Stimulated activated CD8-positive, alpha-beta memory T cell treated with anti-CD3 and anti-CD28 coated beads, Interleukin-15, amount 100 ng/mL, for 4 hours (primary cell): ENCODE measurements around the gene AASS.

Experiments used
- DNase-seq, 2 donors: peaks; one replicate each; pipeline ENCODE4 v3.0.0-alpha.2; 2020; ENCODE audit warnings: low read depth in 2 of 2

The AASS gene

GRCh38 chr7:122040147-122040546 lies 103.9 kb downstream of the AASS start:
- DNase-seq, result no peak

- no peak for DNase-seq
Observed at GRCh38 chr7:122038904-122039303, 105.1 kb downstream of the AASS start.

GRCh38 chr7:122038134-122038533 lies 105.9 kb downstream of the AASS start:
- DNase-seq, result no peak

- DNase-seq, result no peak
Observed at GRCh38 chr7:122035876-122036275, 108.2 kb downstream of the AASS start.

GRCh38 chr7:122033641-122034040 lies 110.4 kb downstream of the AASS start:
- DNase-seq, result no peak

- no peak for DNase-seq
Observed at GRCh38 chr7:122027058-122027457, 117.0 kb downstream of the AASS start.
